ENCODE data around the gene HPDL.
A peak's percentile ranks its signal among the peaks of the same experiment; 100 is the strongest.
"Not testable (repeated sequence)": the region's sequence is repeated elsewhere in the genome, so short reads cannot be mapped to it uniquely, and the experiment has no call there.

HPDL gene

GRCh38 chr1:45326627-45327623 lies at the start of gene HPDL:
HPDL (plus strand) TSS chr1:45326895; CDS start chr1:45327149, 254 bp downstream.
- no peak for DNase-seq

- DNase-seq = no peak
Observed at GRCh38 chr1:45282351-45282750, 44.3 kb upstream of the HPDL start.

- DNase-seq = not testable (repeated sequence)
Observed at GRCh38 chr1:45284858-45285257, 41.8 kb upstream of the HPDL start.

- DNase-seq = not testable (repeated sequence)
Observed at GRCh38 chr1:45286521-45286920, 40.2 kb upstream of the HPDL start.

GRCh38 chr1:45291002-45291401 lies 35.7 kb upstream of the HPDL start:
- DNase-seq = not testable (repeated sequence)

GRCh38 chr1:45291716-45292115 lies 35.0 kb upstream of the HPDL start:
- DNase-seq = no peak

- DNase-seq = no peak
Observed at GRCh38 chr1:45297666-45298356, 28.9 kb upstream of the HPDL start.

- no peak for DNase-seq
Observed at GRCh38 chr1:45299296-45299695, 27.4 kb upstream of the HPDL start.

- peak; percentile 22 for DNase-seq
Observed at GRCh38 chr1:45299981-45300668, 26.6 kb upstream of the HPDL start.

- DNase-seq = no peak
Observed at GRCh38 chr1:45300669-45300997, 26.1 kb upstream of the HPDL start.

GRCh38 chr1:45302505-45303150 lies 24.1 kb upstream of the HPDL start:
- no peak for DNase-seq

GRCh38 chr1:45303520-45304310 lies 23.0 kb upstream of the HPDL start:
- DNase-seq = peak; percentile 79

- no peak for DNase-seq
Observed at GRCh38 chr1:45304311-45305081, 22.2 kb upstream of the HPDL start.

- DNase-seq = no peak
Observed at GRCh38 chr1:45305231-45305630, 21.5 kb upstream of the HPDL start.

- DNase-seq = no peak
Observed at GRCh38 chr1:45306319-45306718, 20.4 kb upstream of the HPDL start.

- no peak for DNase-seq
Observed at GRCh38 chr1:45306905-45307304, 19.8 kb upstream of the HPDL start.

GRCh38 chr1:45314266-45314665 lies 12.4 kb upstream of the HPDL start:
- DNase-seq = no peak

- DNase-seq = no peak
Observed at GRCh38 chr1:45317166-45317565, 9.5 kb upstream of the HPDL start.

- DNase-seq = no peak
Observed at GRCh38 chr1:45319761-45320160, 6.9 kb upstream of the HPDL start.

- no peak for DNase-seq
Observed at GRCh38 chr1:45321444-45321843, 5.3 kb upstream of the HPDL start.

- no peak for DNase-seq
Observed at GRCh38 chr1:45322486-45323040, 4.1 kb upstream of the HPDL start.
